ENCODE results near the gene XPNPEP1. TPM values are rescaled to one million over a fixed set of nuclear protein-coding genes. Genes with fewer than 3 reads are reported as not detected.

The XPNPEP1 gene
- total RNA-seq, 1 experiment from 2014 or later, result 65.4 TPM

DNA sequence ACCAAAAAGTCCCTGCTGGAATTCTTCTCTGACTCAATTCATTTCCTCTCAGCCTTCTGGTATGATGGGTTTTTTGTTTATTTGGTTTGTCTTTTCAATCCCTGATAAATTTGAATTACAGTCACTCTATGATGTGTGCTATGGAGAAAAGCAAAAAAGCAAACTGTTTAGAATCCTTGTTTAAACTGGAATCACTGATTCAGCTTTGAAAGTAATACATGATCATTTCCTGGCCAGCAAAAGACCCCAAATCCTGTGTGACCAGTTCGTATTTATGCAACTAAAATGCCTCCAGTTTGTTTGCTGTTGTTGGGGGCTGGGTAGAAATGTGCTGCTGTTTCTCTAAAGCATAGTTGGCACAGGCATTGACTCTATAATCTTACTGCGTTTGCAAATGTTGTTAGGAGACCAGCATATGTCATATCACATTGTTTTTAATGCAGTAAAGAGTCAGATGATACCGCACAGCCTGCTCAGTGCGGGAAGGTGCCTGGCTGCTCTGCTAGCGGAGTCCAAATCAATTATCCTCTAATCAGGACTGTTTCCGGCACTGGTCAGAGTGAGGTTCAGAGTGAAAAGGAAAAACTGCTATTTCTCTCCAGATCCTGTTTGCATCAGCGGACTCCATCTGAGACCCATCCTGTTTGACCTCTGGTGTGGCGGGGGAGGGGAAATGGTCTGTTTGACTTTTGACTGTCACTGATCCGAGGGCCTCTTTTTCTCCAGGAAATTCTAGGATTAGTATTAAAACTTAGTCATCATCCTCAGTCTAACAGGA is 43.8 kb upstream of the XPNPEP1 start:
- Histone ChIP-seq H3K9me3 (ENCODE audit: low read depth, low read length, poor library complexity, severe bottlenecking) (no peaks in the 10 kb centered on the region), H3K27me3 (replicated peaks; ENCODE audit: insufficient read depth, low read depth, low read length, poor library complexity) (no peaks in the 10 kb centered on the region), H3K36me3 (ENCODE audit: insufficient read depth, low read length, poor library complexity, severe bottlenecking) (no peaks in the 10 kb centered on the region), H3K4me1 (ENCODE audit: insufficient read depth, low read length, poor library complexity, severe bottlenecking) (peaks cover 6% of the 10 kb centered on the region), H3K27ac (ENCODE audit: low read depth, low read length, poor library complexity, severe bottlenecking) (no peak overlapping the region), H3K4me3 (ENCODE audit: low read depth, low read length, poor library complexity, severe bottlenecking) (no peak overlapping the region)
- POLR2A ChIA-PET (ENCODE audit: low non-redundant PET), result no interaction called here
- BruUV-seq (replicated peaks), result no TSS peak
- CTCF ChIA-PET, result no interaction called here
- intact Hi-C loops (cut with micrococcal nuclease; ENCODE audit: unreplicated experiment), result no loop called here
- DNase-seq (ENCODE audit: low spot score), result no peak
- no peak for TF ChIP-seq CTCF (conservative IDR thresholded peaks at IDR 0.05; ENCODE audit: low read depth, low read length)
- no peak for TF ChIP-seq EZH2 (IDR thresholded peaks at IDR 0.05; ENCODE audit: borderline replicate concordance, low read depth, low read length, poor library complexity, severe bottlenecking)

GRCh38 chr10:109964318-109964717 is 41.0 kb upstream of the XPNPEP1 start:
- no peaks in the 10 kb centered on the region for H3K9me3 ChIP-seq (ENCODE audit: low read depth, low read length, poor library complexity, severe bottlenecking)
- no peak overlapping the region for H3K27ac ChIP-seq (ENCODE audit: low read depth, low read length, poor library complexity, severe bottlenecking)
- no peaks in the 10 kb centered on the region for H3K27me3 ChIP-seq (replicated peaks; ENCODE audit: insufficient read depth, low read depth, low read length, poor library complexity)
- POLR2A ChIA-PET (ENCODE audit: low non-redundant PET), result no interaction called here
- CTCF ChIA-PET, result no interaction called here
- H3K4me3 ChIP-seq (ENCODE audit: low read depth, low read length, poor library complexity, severe bottlenecking), result no peak overlapping the region
- no peaks in the 10 kb centered on the region for H3K36me3 ChIP-seq (ENCODE audit: insufficient read depth, low read length, poor library complexity, severe bottlenecking)
- no peak for DNase-seq (ENCODE audit: low spot score)
- peaks cover 13% of the 10 kb centered on the region for H3K4me1 ChIP-seq (ENCODE audit: insufficient read depth, low read length, poor library complexity, severe bottlenecking)
- no peak for TF ChIP-seq EZH2 (IDR thresholded peaks at IDR 0.05; ENCODE audit: borderline replicate concordance, low read depth, low read length, poor library complexity, severe bottlenecking)
- TF ChIP-seq CTCF (conservative IDR thresholded peaks at IDR 0.05; ENCODE audit: low read depth, low read length), result no peak
- intact Hi-C loops (cut with micrococcal nuclease; ENCODE audit: unreplicated experiment), result no loop called here
- no TSS peak for BruUV-seq (replicated peaks)

GRCh38 chr10:109963439-109963838 is 40.1 kb upstream of the XPNPEP1 start:
- Histone ChIP-seq H3K27me3 (replicated peaks; ENCODE audit: insufficient read depth, low read depth, low read length, poor library complexity) (no peaks in the 10 kb centered on the region), H3K36me3 (ENCODE audit: insufficient read depth, low read length, poor library complexity, severe bottlenecking) (no peaks in the 10 kb centered on the region), H3K9me3 (ENCODE audit: low read depth, low read length, poor library complexity, severe bottlenecking) (no peaks in the 10 kb centered on the region), H3K4me3 (ENCODE audit: low read depth, low read length, poor library complexity, severe bottlenecking) (no peak overlapping the region), H3K27ac (ENCODE audit: low read depth, low read length, poor library complexity, severe bottlenecking) (no peak overlapping the region), H3K4me1 (ENCODE audit: insufficient read depth, low read length, poor library complexity, severe bottlenecking) (peaks cover 13% of the 10 kb centered on the region)
- TF ChIP-seq CTCF (conservative IDR thresholded peaks at IDR 0.05; ENCODE audit: low read depth, low read length), result no peak
- TF ChIP-seq EZH2 (IDR thresholded peaks at IDR 0.05; ENCODE audit: borderline replicate concordance, low read depth, low read length, poor library complexity, severe bottlenecking), result no peak
- CTCF ChIA-PET, result no interaction called here
- POLR2A ChIA-PET (ENCODE audit: low non-redundant PET), result no interaction called here
- no TSS peak for BruUV-seq (replicated peaks)
- intact Hi-C loops (cut with micrococcal nuclease; ENCODE audit: unreplicated experiment), result no loop called here
- DNase-seq (ENCODE audit: low spot score), result peak; percentile 27
